GM23248 (cell line): ENCODE data around the gene MTFMT. TPM values are rescaled to one million over a fixed set of nuclear protein-coding genes. Genes with fewer than 3 reads are reported as not detected.

Source experiments
- DNase-seq: peaks from one replicate; pipeline ENCODE4 v3.0.0-alpha.2; 2015
- H2AFZ ChIP-seq: fragments of 200-600 bp; sonication (generic); 2 replicates; pipeline ENCODE4 v1.6.1; 2016; ENCODE audit warnings: antibody characterized with exemption
- H3F3A ChIP-seq: fragments of 200-600 bp; sonication (generic); 2 replicates; pipeline ENCODE4 v1.6.1; 2016; ENCODE audit warnings: mild to moderate bottlenecking, antibody characterized with exemption, mixed run types; ENCODE audit not compliant: insufficient read depth
- H3K27ac ChIP-seq: fragments of 200-600 bp; sonication (generic); 2 replicates; pipeline ENCODE4 v1.5.1; 2016; ENCODE audit warnings: mild to moderate bottlenecking
- H3K27me3 ChIP-seq: fragments of 200-600 bp; sonication (generic); replicated peaks from 2 replicates; pipeline ENCODE4 v1.6.1; 2016; ENCODE audit warnings: mild to moderate bottlenecking; ENCODE audit not compliant: insufficient read depth
- H3K36me3 ChIP-seq: fragments of 200-600 bp; sonication (generic); 2 replicates; pipeline ENCODE4 v1.6.1; 2016; ENCODE audit warnings: low read depth, mild to moderate bottlenecking
- H3K4me1 ChIP-seq: fragments of 200-600 bp; sonication (generic); 2 replicates; pipeline ENCODE4 v1.6.1; 2016; ENCODE audit warnings: mild to moderate bottlenecking; ENCODE audit not compliant: insufficient read depth
- H3K4me2 ChIP-seq: fragments of 200-600 bp; sonication (generic); one replicate; pipeline ENCODE4 v1.6.1; 2016; ENCODE audit warnings: mild to moderate bottlenecking; ENCODE audit not compliant: unreplicated experiment
- H3K4me3 ChIP-seq: fragments of 200-600 bp; sonication (generic); 2 replicates; pipeline ENCODE4 v1.5.1; 2016; ENCODE audit warnings: mild to moderate bottlenecking
- H3K79me2 ChIP-seq: fragments of 200-600 bp; sonication (generic); 2 replicates; pipeline ENCODE4 v1.6.1; 2016; ENCODE audit warnings: mild to moderate bottlenecking; ENCODE audit not compliant: insufficient read depth
- H3K9ac ChIP-seq: fragments of 200-600 bp; sonication (generic); 2 replicates; pipeline ENCODE4 v1.6.1; 2016; ENCODE audit warnings: mild to moderate bottlenecking
- H3K9me2 ChIP-seq: fragments of 200-600 bp; sonication (generic); 2 replicates; pipeline ENCODE4 v1.6.1; 2016; ENCODE audit warnings: mixed run types, mild to moderate bottlenecking, moderate library complexity; ENCODE audit not compliant: insufficient read depth
- H3K9me3 ChIP-seq: fragments of 200-600 bp; sonication (generic); one replicate; pipeline ENCODE4 v1.6.1; 2017; ENCODE audit warnings: low read depth
- H4K20me1 ChIP-seq: fragments of 200-600 bp; sonication (generic); 2 replicates; pipeline ENCODE4 v1.6.0; 2016; ENCODE audit not compliant: insufficient read depth
- EZH2 ChIP-seq: fragments of 200-600 bp; sonication (generic); IDR thresholded peaks from 2 replicates; pipeline ENCODE4 v1.6.1; 2018; ENCODE audit warnings: antibody characterized with exemption, mild to moderate bottlenecking; ENCODE audit not compliant: insufficient read depth, poor library complexity, severe bottlenecking
- EZH2phosphoT487 ChIP-seq: fragments of 200-600 bp; sonication (generic); IDR thresholded peaks from 2 replicates; pipeline ENCODE4 v1.6.1; 2018; ENCODE audit warnings: antibody characterized with exemption, moderate library complexity, mild to moderate bottlenecking, low read depth; ENCODE audit not compliant: insufficient read depth
- WGBS, 2 experiments: methylation state at CpG; one replicate each; pipeline ENCODE4 v1.1.6; 2015 to 2017; ENCODE audit warnings: low lambda C conversion rate in 2 of 2, low coverage in 1 of 2; ENCODE audit errors: missing lambda C conversion rate in 2 of 2; 5-methylcytosine and 5-hydroxymethylcytosine counted together
- in situ Hi-C: fragments of 300-500 bp; cut with MboI; formaldehyde crosslinking; loops from 2 replicates; pipeline ENCODE4 v1.15.0; 2020
- polyA plus RNA-seq: library from polyadenylated mRNA; unstranded; fragments of >200 nt; fragmentation: Nextera tagmentation; extraction: Ambion mirVana; gene quantifications from 2 replicates; pipeline ENCODE4 v1.2.1, GENCODE V29; 2016
- total RNA-seq: library from RNA; depleted of rRNA; stranded (reverse); fragments of >200 nt; shearing (Covaris generic); gene quantifications from 2 replicates; pipeline ENCODE4 v1.2.3, GENCODE V29; 2014

MTFMT gene
- total and polyA plus RNA-seq, 2 experiments from 2014 or later: 23.8 to 25.3 TPM

- Histone ChIP-seq H3K9me3 (no peaks in the 10 kb centered on the region), H3F3A (no peaks in the 10 kb centered on the region; the same call in none of the 2 replicates), H3K4me3 (no peak overlapping the region), H3K27me3 (no peaks in the 10 kb centered on the region), H3K79me2 (no peaks in the 10 kb centered on the region), H3K9me2 (no peaks in the 10 kb centered on the region), H3K4me1 (no peaks in the 10 kb centered on the region), H3K9ac (no peak overlapping the region), H3K36me3 (no peaks in the 10 kb centered on the region), H3K4me2 (no peak overlapping the region), H4K20me1 (no peaks in the 10 kb centered on the region), H3K27ac (no peak overlapping the region), H2AFZ (no peak overlapping the region)
- in situ Hi-C loops: no loop called here
- 82 to 91% methylated on average over 16 of the region's 16 CpGs for WGBS, 2 experiments
- no peak for DNase-seq
- no peak for TF ChIP-seq EZH2
- TF ChIP-seq EZH2phosphoT487: no peak
Measured at GRCh38 chr15:65058394-65059368, 29.2 kb upstream of the MTFMT start.

- Histone ChIP-seq H2AFZ (no peak overlapping the region), H3K79me2 (no peaks in the 10 kb centered on the region), H3K27me3 (no peaks in the 10 kb centered on the region), H3K9ac (no peak overlapping the region), H4K20me1 (no peaks in the 10 kb centered on the region), H3K27ac (no peak overlapping the region), H3K9me2 (no peaks in the 10 kb centered on the region), H3K36me3 (no peaks in the 10 kb centered on the region), H3K9me3 (no peaks in the 10 kb centered on the region), H3K4me3 (no peak overlapping the region), H3F3A (no peaks in the 10 kb centered on the region; the same call in none of the 2 replicates), H3K4me1 (no peaks in the 10 kb centered on the region), H3K4me2 (no peak overlapping the region)
- in situ Hi-C loops: no loop called here
- TF ChIP-seq EZH2 (no peak), EZH2phosphoT487 (no peak)
- DNase-seq: no peak
- WGBS, 2 experiments: 96 to 99% methylated on average over 8 of the region's 8 CpGs
Measured at GRCh38 chr15:65057549-65057940, 28.1 kb upstream of the MTFMT start.

DNA sequence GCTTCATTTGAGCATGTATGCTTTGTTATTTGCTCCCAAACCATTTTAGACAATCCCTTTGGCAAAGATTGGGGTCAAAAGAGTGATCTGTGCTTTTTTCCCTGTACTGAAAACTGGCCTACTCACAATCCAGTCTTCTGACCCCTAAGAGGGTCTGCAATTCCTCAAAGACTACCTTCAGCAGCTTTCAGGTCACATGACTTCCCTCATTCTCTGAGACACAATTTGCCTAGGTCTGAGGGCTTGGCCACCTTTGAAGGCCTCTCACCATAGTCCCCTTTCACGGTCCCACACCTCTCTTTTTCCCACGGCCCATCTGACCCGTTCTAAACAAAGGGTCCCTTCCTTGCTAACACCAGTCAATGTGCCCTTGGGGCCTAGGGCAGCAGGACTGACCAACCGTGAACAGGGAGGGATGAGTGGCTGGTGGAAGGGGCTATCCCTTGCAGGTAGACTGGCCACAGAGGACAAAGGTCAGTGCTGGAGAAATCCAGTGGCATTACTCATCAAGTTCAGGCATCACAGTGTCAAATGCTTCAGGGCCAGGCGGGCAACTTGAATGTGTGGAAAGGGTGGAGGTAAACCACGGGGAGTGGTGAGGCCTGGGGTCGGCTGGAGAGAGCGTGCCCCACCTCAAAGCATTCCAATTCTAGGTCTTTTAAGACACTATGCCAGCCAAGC, 27.6 kb upstream of the MTFMT start:
- in situ Hi-C loops: no loop called here
- Histone ChIP-seq H3K9ac (no peak overlapping the region), H3K27ac (no peak overlapping the region), H3K9me3 (no peaks in the 10 kb centered on the region), H3K4me1 (no peaks in the 10 kb centered on the region), H3K4me3 (no peak overlapping the region), H4K20me1 (no peaks in the 10 kb centered on the region), H3K9me2 (no peaks in the 10 kb centered on the region), H2AFZ (no peak overlapping the region), H3K4me2 (no peak overlapping the region), H3K27me3 (no peaks in the 10 kb centered on the region), H3K36me3 (no peaks in the 10 kb centered on the region), H3F3A (no peaks in the 10 kb centered on the region; the same call in none of the 2 replicates), H3K79me2 (no peaks in the 10 kb centered on the region)
- whole genome bisulfite sequencing, 2 experiments: 77 to 80% methylated on average over 8 of the region's 8 CpGs
- no peak for DNase-seq
- TF ChIP-seq EZH2phosphoT487 (no peak), EZH2 (no peak)

DNA sequence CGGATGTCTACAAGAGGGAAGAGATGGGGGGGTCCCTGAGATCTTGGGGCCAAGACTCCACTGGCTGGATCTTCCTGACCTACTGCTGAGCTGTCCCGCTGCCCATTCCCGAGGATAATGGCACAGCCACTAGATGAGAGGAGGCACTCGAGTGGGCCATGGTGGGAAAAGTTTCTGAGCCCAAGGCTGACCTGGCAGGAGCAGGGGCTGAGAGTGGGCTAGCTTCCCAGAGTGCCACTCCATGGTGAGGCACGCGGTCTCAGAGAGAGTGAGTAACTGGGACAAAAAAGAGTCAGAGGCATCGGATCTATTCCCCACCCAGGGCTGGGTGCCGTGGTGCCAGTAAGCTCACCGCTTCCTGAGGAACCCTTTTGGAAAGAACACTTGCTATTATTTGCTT, 26.7 kb upstream of the MTFMT start:
- TF ChIP-seq EZH2: no peak
- no peak for TF ChIP-seq EZH2phosphoT487
- no peaks in the 10 kb centered on the region for H3K27me3 ChIP-seq
- no peaks in the 10 kb centered on the region for H3K36me3 ChIP-seq
- no peaks in the 10 kb centered on the region for H3K4me1 ChIP-seq
- no peaks in the 10 kb centered on the region for H4K20me1 ChIP-seq
- no peak for DNase-seq
- no peaks in the 10 kb centered on the region; the same call in none of the 2 replicates for H3F3A ChIP-seq
- H3K9ac ChIP-seq: no peak overlapping the region
- no peak overlapping the region for H3K4me3 ChIP-seq
- no peak overlapping the region for H3K4me2 ChIP-seq
- no peaks in the 10 kb centered on the region for H3K79me2 ChIP-seq
- WGBS, 2 experiments: 81 to 84% methylated on average over 9 of the region's 9 CpGs
- H3K9me3 ChIP-seq: no peaks in the 10 kb centered on the region
- no peak overlapping the region for H3K27ac ChIP-seq
- in situ Hi-C loops: no loop called here
- H3K9me2 ChIP-seq: no peaks in the 10 kb centered on the region
- no peak overlapping the region for H2AFZ ChIP-seq
